HG02970 (cell line): ENCODE data around the gene MYO16.
"Not testable (repeated sequence)": the region's sequence is repeated elsewhere in the genome, so short reads cannot be mapped to it uniquely, and the experiment has no call there.

Source experiments
- ATAC-seq: cut with Tn5 transposase; IDR thresholded peaks from one replicate; pipeline ENCODE4 v1.9.1; 2021; ENCODE audit warnings: mild to moderate bottlenecking, moderate library complexity, moderate number of reproducible peaks; ENCODE audit not compliant: unreplicated experiment, low FRiP score

Gene MYO16

DNA sequence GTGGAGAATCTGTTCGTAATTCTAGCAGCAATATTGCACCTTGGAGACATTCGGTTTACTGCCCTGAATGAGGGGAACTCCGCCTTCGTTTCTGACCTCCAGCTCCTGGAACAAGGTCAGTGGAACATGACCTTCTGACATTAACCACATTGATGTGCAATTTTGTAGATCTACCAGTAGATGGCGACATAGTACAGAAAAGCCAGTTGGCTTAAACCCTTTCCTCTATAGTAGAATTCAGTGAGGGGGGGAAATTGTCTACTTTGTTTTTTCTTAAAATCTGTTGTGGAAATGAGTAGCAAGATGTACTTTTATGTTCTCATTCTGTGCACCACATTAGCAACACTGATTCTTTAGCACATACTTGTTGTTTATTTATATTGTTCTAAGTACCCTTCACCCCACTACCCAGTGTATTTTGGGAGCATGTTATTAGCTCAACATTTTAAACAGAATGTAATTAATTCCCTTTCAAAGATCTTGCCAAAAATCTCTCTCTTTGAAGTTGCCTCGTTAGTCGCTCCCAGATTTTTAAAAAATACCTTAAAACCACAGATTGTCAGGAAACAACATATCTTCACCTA, 332.2 kb downstream of the MYO16 start:
- ATAC-seq: peak; percentile 84

DNA sequence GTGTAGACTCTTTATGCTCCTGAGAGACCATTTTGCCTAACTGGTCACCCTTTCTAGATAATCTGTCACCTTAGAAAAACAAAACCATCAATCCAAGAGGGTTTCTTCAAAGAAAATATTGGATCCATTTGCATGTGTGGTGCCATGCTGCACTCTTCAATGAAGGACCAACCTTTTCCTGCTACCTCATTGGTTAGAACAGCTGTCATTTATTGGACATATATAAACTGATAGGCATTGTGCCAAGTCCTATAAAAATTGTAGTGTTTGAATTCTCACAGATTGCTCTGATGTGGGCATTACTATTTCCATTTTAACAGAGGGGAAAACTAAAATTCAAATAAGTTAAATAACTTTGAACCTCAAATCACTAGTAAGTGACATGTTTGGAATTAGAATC, 333.2 kb downstream of the MYO16 start:
- ATAC-seq: no peak

DNA sequence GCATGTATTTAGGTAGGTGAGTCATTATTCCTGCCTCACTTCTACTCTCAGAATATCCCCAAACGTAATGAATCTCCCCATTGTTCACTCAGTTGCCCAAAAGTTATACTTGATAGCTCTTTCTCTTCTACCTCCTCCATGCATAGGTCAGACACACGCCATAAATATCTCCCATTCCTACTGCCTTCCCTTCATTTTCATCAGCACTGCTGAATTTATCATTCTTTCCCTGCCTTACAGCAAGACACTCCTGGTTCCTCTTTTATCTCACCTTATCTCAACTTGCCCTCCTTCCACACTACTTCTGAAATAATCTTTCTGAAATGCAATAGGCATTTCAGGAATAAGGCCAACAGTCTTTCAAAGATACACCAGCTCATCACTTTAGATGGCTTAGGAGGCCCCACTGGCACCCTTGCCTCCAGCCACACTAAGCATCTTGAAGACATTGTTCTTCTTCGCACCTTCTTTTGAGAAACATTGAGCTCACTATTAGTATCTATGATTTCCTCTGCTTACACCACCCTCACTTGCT, 333.9 kb downstream of the MYO16 start:
- no peak for ATAC-seq

DNA sequence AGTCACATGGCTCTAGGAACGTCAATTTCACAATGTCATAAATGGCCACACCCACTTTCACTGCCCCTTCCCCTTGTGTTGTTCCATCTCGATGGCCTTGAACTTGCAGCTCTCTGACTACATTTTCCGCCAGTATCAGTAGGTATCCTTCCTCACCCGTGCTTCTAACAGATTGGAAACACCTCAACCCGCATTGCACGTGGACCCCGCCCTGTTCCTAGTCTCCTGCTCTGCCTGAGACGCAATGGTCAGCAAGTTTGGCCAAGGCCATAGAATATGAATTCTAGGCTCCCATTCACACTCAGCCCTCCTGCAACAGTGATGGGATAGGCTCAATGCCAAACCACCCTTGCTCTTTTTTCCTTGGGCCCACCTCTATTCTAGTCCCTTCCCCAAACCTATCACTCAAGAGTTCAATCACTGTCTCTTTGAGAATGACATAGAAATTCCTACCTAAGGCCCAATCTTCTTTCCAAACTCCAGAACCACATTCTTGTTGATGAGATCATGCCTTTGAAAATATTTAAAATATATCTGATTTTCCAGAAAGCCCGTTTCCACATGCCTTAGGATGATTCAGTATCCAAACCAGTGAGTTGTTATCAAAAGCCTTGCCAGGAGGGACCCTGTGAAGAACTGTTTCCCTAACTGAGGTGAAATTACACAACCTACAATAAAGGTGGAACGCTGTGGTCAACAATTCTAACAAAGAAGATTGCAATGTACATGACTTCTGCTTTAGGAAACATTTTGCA, 334.6 kb downstream of the MYO16 start:
- no peak for ATAC-seq

DNA sequence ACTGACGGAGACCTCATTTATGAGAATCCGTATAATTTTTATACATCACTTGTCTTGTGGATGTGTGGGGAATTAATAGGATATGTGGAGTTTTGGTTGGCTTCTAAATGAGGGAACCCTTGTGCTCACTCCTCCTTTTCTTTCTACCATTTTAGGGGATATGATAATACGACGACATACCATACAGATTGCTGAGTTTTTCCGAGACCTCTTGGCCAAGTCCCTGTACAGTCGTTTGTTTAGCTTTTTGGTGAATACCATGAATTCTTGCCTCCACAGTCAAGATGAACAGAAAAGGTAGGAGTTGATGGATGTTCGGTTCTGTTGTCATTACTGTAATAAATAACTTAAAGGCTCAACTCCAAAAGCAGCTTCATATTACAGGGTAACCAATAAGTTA, 335.2 kb downstream of the MYO16 start:
- no peak for ATAC-seq

DNA sequence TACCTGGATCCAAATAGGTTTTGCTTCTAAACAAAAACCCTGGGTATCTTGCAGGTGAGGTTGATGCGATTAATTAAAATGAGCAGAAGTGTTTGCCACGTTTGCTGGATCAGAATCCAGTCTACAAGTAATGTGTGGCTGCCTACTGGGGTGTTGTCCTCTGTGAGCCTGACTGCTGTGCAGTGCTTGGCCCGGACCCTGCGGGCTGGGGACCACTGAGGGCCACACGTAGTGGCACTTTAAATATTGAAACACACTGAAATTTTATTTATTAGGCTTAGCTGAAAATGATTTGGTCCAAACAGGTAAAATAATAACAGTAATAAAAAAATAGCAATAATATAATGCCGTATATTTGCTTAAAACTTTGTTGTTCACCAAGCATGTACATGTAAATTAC, 338.0 kb downstream of the MYO16 start:
- ATAC-seq: no peak

DNA sequence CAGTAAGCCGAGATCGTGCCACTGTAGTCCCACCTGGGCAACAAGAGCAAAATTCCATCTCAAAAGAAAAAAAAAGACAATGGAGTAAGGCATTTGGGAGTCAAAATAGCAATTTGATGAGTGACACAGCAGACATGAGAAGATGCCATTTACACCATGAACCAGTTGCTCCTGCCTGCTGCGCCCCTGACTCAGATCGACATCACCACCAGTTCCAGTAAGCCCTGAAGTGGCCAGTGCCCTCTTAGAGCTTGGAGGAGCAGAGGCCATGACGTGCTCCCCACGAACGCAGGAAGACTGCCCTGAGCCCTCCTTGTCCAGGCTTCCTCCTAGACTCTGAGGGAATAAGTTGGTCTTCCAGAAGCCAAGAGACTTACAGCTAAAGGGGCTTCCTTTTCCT, 339.2 kb downstream of the MYO16 start:
- no peak for ATAC-seq

DNA sequence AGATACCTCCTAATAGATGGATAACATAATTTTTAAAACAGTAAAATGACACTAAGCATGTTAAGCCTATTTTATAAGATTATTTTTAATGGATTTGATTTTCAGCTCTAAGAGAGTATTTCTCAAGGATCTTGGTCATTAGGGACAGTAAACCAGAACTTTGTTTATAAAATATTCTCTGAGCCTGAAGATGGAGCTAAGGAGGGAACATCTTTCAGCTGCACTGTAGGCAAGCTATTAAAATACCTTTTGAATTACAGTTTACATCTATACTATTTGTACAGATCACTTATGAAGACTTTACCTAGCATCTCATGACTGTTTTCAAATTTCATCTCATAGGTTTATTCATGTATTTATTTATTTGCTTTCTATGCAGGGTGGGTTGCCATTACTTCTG, 345.3 kb downstream of the MYO16 start:
- ATAC-seq: no peak

DNA sequence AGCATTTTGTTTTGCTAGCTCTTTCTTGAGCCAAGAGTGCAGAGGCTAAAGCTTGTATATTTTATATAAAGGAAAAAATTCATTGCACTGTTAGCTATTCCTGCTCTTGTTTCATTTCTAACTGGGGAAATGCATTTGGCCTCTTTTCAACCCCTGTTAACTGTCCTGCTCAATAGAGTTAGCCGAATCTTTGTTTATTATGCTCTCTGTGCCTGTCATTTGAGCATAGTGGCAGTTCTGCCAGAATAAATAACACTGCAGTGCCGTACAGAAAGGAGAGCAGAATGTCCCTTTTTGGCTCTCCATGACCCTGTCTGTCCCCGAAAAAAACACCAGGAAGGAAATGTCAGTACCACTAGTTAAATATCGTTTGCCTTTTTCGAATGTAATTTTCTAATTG, 350.8 kb downstream of the MYO16 start:
- ATAC-seq: no peak

DNA sequence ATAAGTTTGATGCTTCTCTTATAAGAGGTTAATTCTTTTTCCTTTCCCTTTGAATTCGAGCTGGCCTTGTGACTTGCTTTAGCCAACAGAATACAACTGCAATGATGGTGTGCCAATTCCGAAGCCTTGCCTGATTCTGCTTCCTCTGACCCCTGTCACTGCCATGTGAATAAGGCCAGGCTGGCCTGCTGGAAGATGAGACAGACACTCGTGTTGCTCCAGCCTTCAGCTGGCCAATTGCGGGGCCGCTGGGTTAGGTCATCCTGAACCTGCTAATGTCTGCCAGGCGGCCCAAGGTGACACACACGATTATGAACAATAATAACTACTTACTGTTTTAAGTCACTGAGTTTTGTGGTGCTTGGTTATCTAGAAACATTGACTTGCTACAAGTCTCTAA, 352.0 kb downstream of the MYO16 start:
- no peak for ATAC-seq

DNA sequence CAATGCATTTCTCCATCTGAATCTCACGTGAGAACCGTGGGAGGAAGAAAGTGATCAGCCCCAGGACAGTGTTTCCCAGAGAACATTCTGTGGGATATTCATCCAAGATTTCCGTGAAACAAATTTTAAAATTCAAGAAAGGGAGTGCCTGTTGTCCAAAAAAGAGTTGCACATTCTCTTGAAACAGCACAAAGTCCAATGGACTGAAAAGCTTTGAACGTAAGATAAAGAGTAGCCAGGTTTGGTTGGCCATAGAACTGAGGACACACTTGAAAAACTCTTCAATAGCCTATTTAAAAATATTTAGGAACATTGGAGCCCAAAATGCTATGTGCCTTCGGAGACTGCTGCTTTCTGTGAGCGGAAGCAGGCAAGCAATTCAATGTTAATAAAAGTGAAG, 353.9 kb downstream of the MYO16 start:
- ATAC-seq: no peak

DNA sequence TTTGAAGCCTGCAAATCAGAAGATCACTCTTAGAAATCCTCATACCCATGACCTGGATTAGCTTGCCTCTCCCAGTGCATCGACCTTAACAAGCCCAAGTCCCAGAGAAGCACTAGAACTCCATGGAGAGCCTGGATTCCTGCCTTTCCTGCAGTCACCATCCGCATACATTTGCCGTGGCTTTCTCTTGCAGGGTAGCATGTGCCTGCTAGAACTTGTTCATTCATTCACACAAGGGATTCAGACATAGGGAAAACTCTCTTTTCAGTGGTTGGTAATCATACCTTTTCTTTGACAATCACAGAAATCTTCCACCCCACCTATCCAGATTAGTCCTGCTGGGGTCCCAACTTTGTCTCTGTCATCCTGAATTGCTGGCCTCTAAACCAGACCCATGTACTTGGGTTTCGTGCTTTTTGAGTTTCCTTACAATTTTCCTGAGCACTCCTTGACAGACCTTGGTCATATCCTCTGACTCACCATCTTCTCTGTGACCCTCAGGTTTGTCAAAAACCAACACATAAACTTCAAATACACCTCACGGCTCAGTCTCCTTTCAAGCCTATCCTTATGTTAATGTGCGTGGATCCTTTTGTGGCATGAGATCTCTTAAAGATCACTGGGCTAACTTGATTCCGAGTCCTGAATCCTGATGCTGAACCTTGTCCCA, 355.0 kb downstream of the MYO16 start:
- ATAC-seq: no peak

DNA sequence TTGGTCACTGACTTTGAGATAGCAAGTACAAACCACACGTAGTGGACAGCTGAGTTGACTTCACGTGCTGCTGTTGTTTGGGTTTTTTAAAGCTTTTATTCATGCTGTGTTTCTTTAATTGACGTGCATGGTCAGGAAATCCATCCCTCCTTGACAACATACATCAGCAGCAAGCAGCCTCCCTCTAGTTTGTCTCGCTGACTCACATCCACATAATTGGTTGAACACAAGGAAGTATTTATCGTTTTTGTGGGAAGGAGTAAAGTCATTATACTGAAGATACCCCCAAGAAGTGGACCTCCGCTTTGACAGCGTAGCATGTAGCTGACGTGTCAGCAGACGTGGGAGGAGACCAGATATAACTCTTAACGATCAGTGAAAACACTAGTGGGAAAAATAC, 355.8 kb downstream of the MYO16 start:
- no peak for ATAC-seq

DNA sequence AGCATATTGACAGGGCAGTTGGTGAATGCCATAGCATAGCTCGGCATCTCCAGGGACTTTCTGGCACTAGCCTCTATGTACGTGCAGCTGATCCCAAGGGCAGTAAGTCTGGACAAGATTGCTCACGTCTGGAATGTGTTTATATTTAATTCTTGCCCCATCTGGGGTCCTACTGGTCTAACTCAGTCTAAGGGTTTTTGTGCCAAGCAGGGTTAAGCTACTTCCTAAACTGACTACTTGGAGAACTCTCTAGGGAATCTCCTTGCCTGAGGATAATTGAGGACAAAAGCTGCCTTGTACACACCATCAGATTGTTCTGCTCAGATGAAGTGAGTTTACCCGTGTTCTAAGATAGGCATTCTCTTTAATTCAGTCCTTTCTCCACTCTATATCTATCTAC, 358.1 kb downstream of the MYO16 start:
- no peak for ATAC-seq

DNA sequence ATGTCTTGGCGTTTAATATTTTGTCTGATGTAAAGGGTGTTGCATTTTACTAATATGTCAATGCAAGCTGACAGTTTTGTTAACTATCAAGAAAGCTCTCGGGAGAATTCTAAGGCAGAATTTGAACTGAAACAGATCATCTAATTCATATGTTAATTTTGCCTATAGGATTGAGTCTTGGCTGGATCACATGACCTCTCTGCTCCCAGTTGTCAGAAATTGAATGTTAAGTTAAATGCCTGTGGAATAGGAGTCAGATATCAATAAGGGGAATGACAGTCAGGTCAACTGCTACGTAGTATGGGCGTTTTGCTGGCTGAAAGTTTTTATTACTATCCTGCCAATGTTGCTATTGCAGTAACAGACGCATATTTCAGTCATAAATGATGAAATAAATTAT, 358.5 kb downstream of the MYO16 start:
- no peak for ATAC-seq

DNA sequence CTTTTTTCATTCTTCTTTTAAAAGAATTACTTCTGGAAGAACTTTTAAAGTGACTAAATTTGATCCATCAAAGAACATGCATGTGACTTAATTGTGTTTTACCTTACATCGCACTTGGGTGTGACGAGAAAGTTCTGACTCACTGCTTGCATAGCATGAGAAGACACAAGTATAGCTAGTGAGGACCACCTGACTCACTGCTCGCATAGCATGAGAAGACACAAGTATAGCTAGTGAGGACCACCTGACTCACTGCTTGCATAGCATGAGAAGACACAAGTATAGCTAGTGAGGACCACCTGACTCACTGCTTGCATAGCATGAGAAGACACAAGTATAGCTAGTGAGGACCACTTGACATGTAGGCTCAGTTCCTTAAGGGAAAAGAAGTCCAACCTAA, 362.0 kb downstream of the MYO16 start:
- ATAC-seq: not testable (repeated sequence)

DNA sequence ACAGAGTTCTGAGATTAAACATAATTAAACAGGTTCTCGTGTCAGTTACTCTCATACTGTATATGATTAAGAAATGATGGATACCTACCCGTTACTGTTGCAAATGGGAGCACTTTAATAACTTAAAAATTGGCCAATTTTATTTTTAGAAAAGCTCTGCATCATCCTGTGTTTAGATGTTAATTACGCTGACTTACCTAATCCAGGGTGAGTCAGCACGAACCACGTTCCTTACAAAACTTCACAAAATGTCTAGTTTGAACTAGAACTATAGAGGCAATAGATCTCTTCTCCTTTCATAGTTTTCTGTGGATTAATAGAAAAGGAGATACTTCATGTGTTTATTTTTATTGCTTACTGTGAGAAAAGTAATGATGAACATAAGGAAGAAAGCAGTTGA, 363.9 kb downstream of the MYO16 start:
- no peak for ATAC-seq

DNA sequence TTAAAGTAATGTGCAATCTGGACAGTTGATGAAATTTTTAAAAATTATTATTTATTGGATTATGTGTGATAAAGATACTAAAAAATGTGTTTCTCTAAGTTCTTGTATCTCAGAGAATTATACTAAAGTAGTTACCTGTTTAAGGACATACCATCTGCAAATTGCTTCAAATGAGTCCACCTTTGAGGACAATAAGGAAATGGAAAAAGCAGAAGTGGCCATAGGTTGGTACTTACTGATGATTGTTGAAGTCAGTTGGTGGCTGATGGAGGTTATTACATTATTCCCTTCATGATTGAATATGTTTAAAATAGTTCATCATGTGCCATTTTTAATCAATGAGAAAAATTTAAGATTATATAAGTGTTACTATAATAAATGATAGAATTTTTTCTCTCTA, 367.0 kb downstream of the MYO16 start:
- no peak for ATAC-seq

DNA sequence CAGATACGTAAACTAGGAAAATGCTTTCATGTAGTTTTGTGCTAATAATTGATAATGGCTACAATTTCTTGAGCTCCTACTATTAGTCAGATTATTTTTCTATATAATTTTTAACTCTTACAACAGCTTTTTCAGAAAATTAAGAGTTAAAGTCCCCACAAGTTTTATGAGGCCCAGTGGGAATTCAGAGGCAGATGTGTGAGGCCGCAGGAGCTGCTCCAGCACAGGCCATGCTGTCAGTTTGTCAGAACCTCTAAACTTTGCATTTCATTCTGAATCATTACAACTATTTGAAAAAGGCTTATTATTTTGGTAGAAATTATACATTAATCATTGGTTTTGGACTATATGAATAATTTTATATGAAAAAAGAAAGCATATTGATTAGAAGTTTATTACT, 370.8 kb downstream of the MYO16 start:
- no peak for ATAC-seq

DNA sequence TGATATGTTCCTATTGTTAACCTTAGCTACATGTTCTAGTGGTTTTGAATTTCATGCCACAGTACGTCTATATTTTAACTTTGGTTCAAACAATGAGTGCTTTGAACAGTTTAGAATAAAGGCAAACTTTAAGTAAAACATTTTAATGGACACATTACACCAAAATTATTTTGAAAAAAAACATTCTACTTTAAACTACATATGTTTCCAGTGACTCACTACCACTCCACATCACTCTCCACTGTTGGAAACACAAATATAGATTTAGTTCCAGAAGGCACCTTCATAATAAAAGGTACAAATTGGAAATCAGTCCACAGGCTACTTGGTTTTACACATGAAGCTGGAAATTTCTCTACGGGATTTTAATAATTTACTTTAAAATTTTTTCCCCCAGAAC, 373.5 kb downstream of the MYO16 start:
- ATAC-seq: no peak

DNA sequence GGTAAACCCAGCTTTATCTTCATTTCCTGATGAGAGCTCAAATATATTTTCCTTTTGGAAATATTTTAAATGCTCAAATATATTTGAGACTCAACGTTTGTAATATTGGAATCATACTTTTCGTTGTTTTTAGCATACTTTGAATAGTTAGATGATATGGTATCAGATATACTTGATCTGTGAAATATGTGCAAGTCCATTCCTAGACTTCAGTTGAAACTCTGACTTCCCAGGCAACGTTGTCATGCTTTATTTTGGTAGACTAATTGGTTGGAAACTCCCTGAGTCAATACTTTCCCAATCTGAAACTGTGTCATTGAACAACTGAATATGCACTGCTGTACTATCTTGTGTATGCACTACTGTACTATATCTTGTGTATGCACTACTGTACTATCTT, 378.5 kb downstream of the MYO16 start:
- ATAC-seq: no peak

DNA sequence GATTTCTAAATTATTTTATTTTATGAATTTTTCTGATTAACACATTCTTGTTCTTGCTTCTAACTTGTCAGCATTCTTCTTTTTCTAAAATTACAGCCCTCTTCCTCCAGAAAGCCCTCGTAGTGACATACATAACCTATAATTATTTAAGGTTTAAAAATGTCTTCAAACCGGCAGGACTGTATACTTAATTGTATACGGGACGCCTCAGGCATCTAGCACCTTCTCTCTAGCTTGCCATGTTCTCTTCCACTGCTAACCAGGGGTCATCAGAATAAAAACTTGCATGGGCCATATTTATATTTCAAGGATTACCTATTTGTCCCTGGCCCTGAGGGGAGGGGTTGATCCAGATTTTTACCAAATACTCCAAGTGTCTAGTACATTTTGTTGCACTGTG, 380.3 kb downstream of the MYO16 start:
- no peak for ATAC-seq
